SK-N-SH (cell line): ENCODE measurements around the gene B3GAT3. TPM values are rescaled to one million over a fixed set of nuclear protein-coding genes. Genes with fewer than 3 reads are reported as not detected.

Source experiments
- CTCF ChIA-PET: fragments of 300-600, 350-600 bp; formaldehyde crosslinking; extraction: SDS; loops from one replicate; lab custom pipeline; 2021; lab: Yijun Ruan, JAX
- POLR2A ChIA-PET: fragments of 350-600 bp; sonication (Branson Sonifier 250); formaldehyde crosslinking; extraction: SDS; loops from one replicate; lab custom pipeline; 2020; ENCODE audit warnings: antibody characterized with exemption, inconsistent platforms; lab: Yijun Ruan, JAX
- DNase-seq: peaks from one replicate; pipeline ENCODE4 v3.0.0; 2012
- H2AFZ ChIP-seq: fragments of 200-600 bp; sonication (generic); 2 replicates; pipeline ENCODE4 v1.8.1; 2016; ENCODE audit warnings: antibody characterized with exemption, mild to moderate bottlenecking, low read depth
- H3F3A ChIP-seq: fragments of 200-600 bp; sonication (generic); replicated peaks from 2 replicates; pipeline ENCODE3; 2016; ENCODE audit warnings: antibody characterized with exemption, mild to moderate bottlenecking; ENCODE audit not compliant: insufficient read depth
- H3K27ac ChIP-seq, 2 experiments: fragments of 200-500 bp in 1 of 2; fragments of 200-600 bp in 1 of 2; sonication (Bioruptor generic) in 1 of 2; sonication (generic), shearing (Covaris generic) in 1 of 2; 2 replicates each; pipeline versions ENCODE4 v1.5.1 to v1.6.1; 2014 to 2016; ENCODE audit warnings: low read depth in 2 of 2, inconsistent platforms in 1 of 2, low read length in 1 of 2, mild to moderate bottlenecking in 1 of 2, mixed read lengths in 1 of 2
- H3K27me3 ChIP-seq: fragments of 200-600 bp; sonication (generic), shearing (Covaris generic); 2 replicates; pipeline ENCODE4 v1.6.1; 2016; ENCODE audit warnings: mixed run types; ENCODE audit not compliant: insufficient read depth
- H3K36me3 ChIP-seq, 2 experiments: fragments of 200-500 bp in 1 of 2; fragments of 200-600 bp in 1 of 2; sonication (Bioruptor generic) in 1 of 2; sonication (generic) in 1 of 2; replicated peaks in 1 of 2; 2 replicates each; pipeline versions ENCODE3 to v1.5.1; 2014 to 2016; ENCODE audit warnings: low read length in 1 of 2, mild to moderate bottlenecking in 1 of 2; ENCODE audit not compliant: insufficient read depth in 2 of 2, control insufficient read depth in 1 of 2
- H3K4me1 ChIP-seq, 2 experiments: fragments of 200-500 bp in 1 of 2; fragments of 200-600 bp in 1 of 2; sonication (Bioruptor generic) in 1 of 2; sonication (generic), shearing (Covaris generic) in 1 of 2; 2 replicates each; pipeline versions ENCODE4 v1.5.1 to v1.6.1; 2014 to 2016; ENCODE audit warnings: low read depth in 1 of 2, low read length in 1 of 2, mixed run types in 1 of 2; ENCODE audit not compliant: insufficient read depth in 2 of 2, control insufficient read depth in 1 of 2
- H3K4me2 ChIP-seq: fragments of 200-600 bp; sonication (generic), shearing (Covaris generic); 2 replicates; pipeline ENCODE4 v1.6.1; 2017; ENCODE audit warnings: mixed run types
- H3K4me3 ChIP-seq, 2 experiments: fragments of 200-500 bp in 1 of 2; fragments of 200-600 bp in 1 of 2; sonication (Bioruptor generic) in 1 of 2; sonication (generic), shearing (Covaris generic) in 1 of 2; 2 replicates each; pipeline versions ENCODE4 v1.5.1 to v1.8.1; 2014 to 2016; ENCODE audit warnings: low read depth in 2 of 2, inconsistent platforms in 1 of 2, low read length in 1 of 2, mild to moderate bottlenecking in 1 of 2, mixed read lengths in 1 of 2, moderate library complexity in 1 of 2
- H3K79me2 ChIP-seq: fragments of 200-600 bp; sonication (generic); 2 replicates; pipeline ENCODE4 v1.8.1; 2017; ENCODE audit warnings: mild to moderate bottlenecking; ENCODE audit not compliant: insufficient read depth
- H3K9ac ChIP-seq: fragments of 200-600 bp; sonication (generic); 2 replicates; pipeline ENCODE4 v1.6.1; 2017; ENCODE audit warnings: mixed run types
- H3K9me2 ChIP-seq: fragments of 200-600 bp; sonication (generic); 2 replicates; pipeline ENCODE4 v1.6.1; 2017; ENCODE audit warnings: mixed run types
- H3K9me3 ChIP-seq: fragments of 200-600 bp; sonication (generic); 2 replicates; pipeline ENCODE4 v1.6.1; 2017; ENCODE audit warnings: mixed run types, mild to moderate bottlenecking, moderate library complexity
- H4K20me1 ChIP-seq: fragments of 200-600 bp; sonication (generic); 2 replicates; pipeline ENCODE4 v1.6.1; 2017; ENCODE audit warnings: mild to moderate bottlenecking, mixed run types; ENCODE audit not compliant: insufficient read depth
- CHD2 ChIP-seq: fragments of 150-350 bp; IDR thresholded peaks from 2 replicates; pipeline ENCODE4 v1.6.1; 2018; ENCODE audit warnings: low read length; ENCODE audit not compliant: partially characterized antibody
- EP300 ChIP-seq, 2 experiments: IDR thresholded peaks; 2 replicates each; pipeline versions ENCODE4 v1.4.0 to v1.6.1; 2012; ENCODE audit warnings: borderline replicate concordance in 1 of 2, low read depth in 1 of 2, low read length in 1 of 2
- GATA2 ChIP-seq: sonication (generic); formaldehyde crosslinking; IDR thresholded peaks from 2 replicates; pipeline ENCODE4 v1.5.0; 2020; ENCODE audit warnings: mild to moderate bottlenecking, missing genetic modification reagents
- IRF3 ChIP-seq: fragments of 150-350 bp; IDR thresholded peaks from 2 replicates; pipeline ENCODE4 v1.6.1; 2016; ENCODE audit warnings: mild to moderate bottlenecking, low read depth, low read length
- JUND ChIP-seq: IDR thresholded peaks from 2 replicates; pipeline ENCODE4 v1.4.0; 2012
- NFIC ChIP-seq: IDR thresholded peaks from 2 replicates; pipeline ENCODE4 v1.4.0; 2012; ENCODE audit warnings: borderline replicate concordance
- PBX3 ChIP-seq: IDR thresholded peaks from 2 replicates; pipeline ENCODE4; 2012
- RAD21 ChIP-seq: IDR thresholded peaks from 2 replicates; pipeline ENCODE4 v1.6.1; 2012; ENCODE audit warnings: mild to moderate bottlenecking, low read length
- REST ChIP-seq: IDR thresholded peaks from 2 replicates; pipeline ENCODE4 v1.6.1; 2012; ENCODE audit warnings: mild to moderate bottlenecking, low read depth, low read length, moderate library complexity
- SIN3A ChIP-seq: IDR thresholded peaks from 2 replicates; pipeline ENCODE4 v1.6.1; 2012; ENCODE audit warnings: low read depth, mild to moderate bottlenecking, low read length, moderate library complexity, borderline replicate concordance
- SMC3 ChIP-seq: IDR thresholded peaks from 2 replicates; pipeline ENCODE4 v1.6.1; 2012; ENCODE audit warnings: low read depth, low read length, improper control_type of control experiment
- TAF1 ChIP-seq: IDR thresholded peaks from 2 replicates; pipeline ENCODE4 v1.6.1; 2012; ENCODE audit warnings: low read depth, mild to moderate bottlenecking, low read length, moderate library complexity, borderline replicate concordance
- USF1 ChIP-seq: IDR thresholded peaks from 2 replicates; pipeline ENCODE4 v1.4.0; 2012; ENCODE audit warnings: low read depth, borderline replicate concordance
- USF2 ChIP-seq: fragments of 150-350 bp; IDR thresholded peaks from 2 replicates; pipeline ENCODE4 v1.6.1; 2017; ENCODE audit warnings: antibody characterized with exemption, low read length, low read depth, borderline replicate concordance
- ZBTB33 ChIP-seq: IDR thresholded peaks from 2 replicates; pipeline ENCODE4 v1.4.0; 2012; ENCODE audit warnings: low read depth, borderline replicate concordance
- WGBS: methylation state at CpG from one replicate; pipeline ENCODE4 v1.1.6; 2017; ENCODE audit warnings: low lambda C conversion rate; 5-methylcytosine and 5-hydroxymethylcytosine counted together
- polyA plus RNA-seq, 3 experiments: library from polyadenylated mRNA; depleted of rRNA; stranded (reverse); fragments of >200 nt; gene quantifications; 2 replicates each; pipeline ENCODE4 v1.2.3, GENCODE V29; 2012

The B3GAT3 gene
- polyA plus RNA-seq, 1 of the 3 experiments (the other 2 are of a cell fraction), result 104 TPM

GRCh38 chr11:62569611-62570010, 52.2 kb downstream of the B3GAT3 start:
- Histone ChIP-seq H3K4me1 (peaks cover 15 to 23% of the 10 kb centered on the region in 2 experiments; a peak in 3 of 4 replicates), H3K79me2 (peaks cover 94% of the 10 kb centered on the region), H3K4me2 (no peak overlapping the region), H3K9me2 (no peaks in the 10 kb centered on the region), H3K9ac (no peak overlapping the region), H4K20me1 (peaks cover 58% of the 10 kb centered on the region), H3K4me3 (no peak overlapping the region), H3F3A (peaks cover 46% of the 10 kb centered on the region), H3K27me3 (no peaks in the 10 kb centered on the region), H3K9me3 (no peaks in the 10 kb centered on the region), H3K27ac (no peak overlapping the region), H2AFZ (no peak overlapping the region), H3K36me3 (peaks cover 56 to 70% of the 10 kb centered on the region in 2 experiments)
- ChIA-PET CTCF (interaction anchor here (0.7 to 2.4 kb wide), 7 partner anchors 9 to 174 kb away, joined by 3 to 16 read pairs (median 4); no protein-coding TSS in a partner anchor), POLR2A (interaction anchor here (0.6 to 1.6 kb wide), 2 partner anchors 16 to 22 kb away, joined by 3 to 5 read pairs; partner anchors contain the start of gene TUT1)
- TF ChIP-seq PBX3 (no peak), CHD2 (no peak), EP300 (IDR thresholded peaks at IDR 0.05; ENCODE audit: borderline replicate concordance in 1 of 2, low read depth in 1 of 2, low read length in 1 of 2) (no peak), TAF1 (no peak), USF1 (no peak), SMC3 (no peak), IRF3 (no peak), USF2 (no peak), SIN3A (no peak), GATA2 (CRISPR knock-in tag) (no peak), REST (no peak), JUND (no peak), RAD21 (no peak), NFIC (no peak), ZBTB33 (no peak)
- no peak for DNase-seq
- WGBS, result 76% methylated on average over 1 of the region's 1 CpG
